WTC11 (cell line): ENCODE measurements around the gene PRKCE.

Experiments
- CTCF ChIP-seq: fragments of 200-600 bp; IDR thresholded peaks from 2 replicates; pipeline ENCODE4 v1.8.0; 2022; ENCODE audit warnings: antibody characterized with exemption
- E2F5 ChIP-seq: sonication (generic); formaldehyde crosslinking; IDR thresholded peaks from 2 replicates; pipeline ENCODE4 v1.8.1; 2022; ENCODE audit warnings: mild to moderate bottlenecking, moderate library complexity, missing genetic modification reagents
- HMGXB4 ChIP-seq: sonication (generic); formaldehyde crosslinking; IDR thresholded peaks from 2 replicates; pipeline ENCODE4 v1.8.1; 2023; ENCODE audit warnings: mild to moderate bottlenecking, moderate library complexity, missing genetic modification reagents
- MAX ChIP-seq: sonication (generic); formaldehyde crosslinking; IDR thresholded peaks from 2 replicates; pipeline ENCODE4 v1.8.0; 2022; ENCODE audit warnings: mild to moderate bottlenecking, missing genetic modification reagents
- SMAD4 ChIP-seq: sonication (generic); formaldehyde crosslinking; IDR thresholded peaks from 2 replicates; pipeline ENCODE4 v1.8.0; 2022; ENCODE audit warnings: mild to moderate bottlenecking, missing genetic modification reagents

GRCh38 chr2:46130511-46130910, 479.0 kb downstream of the PRKCE start:
- TF ChIP-seq CTCF (no peak), HMGXB4 (no peak), E2F5 (CRISPR knock-in tag) (no peak), MAX (no peak), SMAD4 (CRISPR knock-in tag) (no peak)
